HFFc6 (cell line): ENCODE data around the gene PTPRE. TPM values are rescaled to one million over a fixed set of nuclear protein-coding genes. Genes with fewer than 3 reads are reported as not detected.

Experiments used
- DNase-seq: peaks from one replicate; pipeline ENCODE4 v3.0.0-alpha.2; 2018
- H3K27ac Mint-ChIP-seq: 2 replicates; pipeline ENCODE4 v1.8.0; 2020; ENCODE audit warnings: mild to moderate bottlenecking, mixed read lengths
- H3K27me3 Mint-ChIP-seq: 2 replicates; pipeline ENCODE4 v1.8.0; 2021; ENCODE audit warnings: mild to moderate bottlenecking, moderate library complexity, mixed read lengths; ENCODE audit not compliant: insufficient read depth
- H3K36me3 Mint-ChIP-seq: 2 replicates; pipeline ENCODE4 v1.8.0; 2021; ENCODE audit warnings: low read depth, mixed read lengths
- H3K4me1 Mint-ChIP-seq: 2 replicates; pipeline ENCODE4 v1.8.0; 2020; ENCODE audit warnings: low read depth, mixed read lengths
- H3K4me3 Mint-ChIP-seq: 2 replicates; pipeline ENCODE4 v1.8.0; 2020; ENCODE audit warnings: mild to moderate bottlenecking, moderate library complexity, mixed read lengths
- H3K9me3 Mint-ChIP-seq: 2 replicates; pipeline ENCODE4 v1.8.0; 2020; ENCODE audit warnings: mild to moderate bottlenecking, mixed read lengths
- CTCF ChIP-seq: fragments of 200-600 bp; sonication (generic); IDR thresholded peaks from 2 replicates; pipeline ENCODE4 v1.5.0; 2021; ENCODE audit warnings: antibody characterized with exemption, mild to moderate bottlenecking
- total RNA-seq, 6 experiments: library from RNA; stranded (reverse); fragmentation: NEBNext Ultra II Directional; extraction: Animal tissue kit (Norgen Biotek cat#: 25700); gene quantifications; 2 replicates in 1 of 6; 3 replicates in 5 of 6; pipeline ENCODE4 v1.2.3, GENCODE V29; 2021

The PTPRE gene
- total RNA-seq, 6 experiments from 2014 or later = 0.14 to 0.37 (median 0.15) TPM; not detected in 3

- Mint-ChIP-seq H3K27me3 (no peaks in the 10 kb centered on the region), H3K27ac (no peak overlapping the region), H3K4me3 (no peak overlapping the region), H3K9me3 (peaks cover 39% of the 10 kb centered on the region), H3K4me1 (no peaks in the 10 kb centered on the region), H3K36me3 (no peaks in the 10 kb centered on the region; the same call in 1 of the 2 replicates)
- no peak for DNase-seq
- TF ChIP-seq CTCF = no peak
Measured at GRCh38 chr10:127961071-127961470, 54.2 kb downstream of the PTPRE start.

GRCh38 chr10:127962205-127962604 lies 55.3 kb downstream of the PTPRE start:
- Mint-ChIP-seq H3K27ac (no peak overlapping the region), H3K4me3 (no peak overlapping the region), H3K27me3 (no peaks in the 10 kb centered on the region), H3K36me3 (no peaks in the 10 kb centered on the region; the same call in 1 of the 2 replicates), H3K4me1 (no peaks in the 10 kb centered on the region), H3K9me3 (peaks cover 39% of the 10 kb centered on the region)
- no peak for DNase-seq
- no peak for TF ChIP-seq CTCF

GRCh38 chr10:127963136-127963535 lies 56.2 kb downstream of the PTPRE start:
- no peak for DNase-seq
- TF ChIP-seq CTCF = no peak
- Mint-ChIP-seq H3K27ac (no peak overlapping the region), H3K9me3 (peaks cover 46% of the 10 kb centered on the region), H3K36me3 (no peaks in the 10 kb centered on the region; the same call in 1 of the 2 replicates), H3K27me3 (no peaks in the 10 kb centered on the region; the same call in 1 of the 2 replicates), H3K4me1 (no peaks in the 10 kb centered on the region), H3K4me3 (no peak overlapping the region)

- H3K9me3 Mint-ChIP-seq = peaks cover 41% of the 10 kb centered on the region
- no peaks in the 10 kb centered on the region for H3K4me1 Mint-ChIP-seq
- H3K4me3 Mint-ChIP-seq = no peak overlapping the region
- no peaks in the 10 kb centered on the region; the same call in 1 of the 2 replicates for H3K36me3 Mint-ChIP-seq
- no peak for DNase-seq
- H3K27ac Mint-ChIP-seq = no peak overlapping the region
- no peaks in the 10 kb centered on the region; the same call in 1 of the 2 replicates for H3K27me3 Mint-ChIP-seq
- TF ChIP-seq CTCF = no peak
Measured at GRCh38 chr10:127964621-127965020, 57.7 kb downstream of the PTPRE start.

- Mint-ChIP-seq H3K27ac (no peak overlapping the region), H3K27me3 (no peaks in the 10 kb centered on the region; the same call in 1 of the 2 replicates), H3K36me3 (peaks cover 10% of the 10 kb centered on the region; the same call in 1 of the 2 replicates), H3K9me3 (peaks cover 37% of the 10 kb centered on the region), H3K4me1 (no peaks in the 10 kb centered on the region), H3K4me3 (no peak overlapping the region)
- no peak for DNase-seq
- no peak for TF ChIP-seq CTCF
Measured at GRCh38 chr10:127966875-127967274, 60.0 kb downstream of the PTPRE start.
